Inferior parietal cortex (tissue), 1 donor: ENCODE data around the gene ZACN.
"Not testable (repeated sequence)": the region's sequence is repeated elsewhere in the genome, so short reads cannot be mapped to it uniquely, and the experiment has no call there.

Experiments
- DNase-seq: peaks from one replicate; pipeline ENCODE4 v3.0.0-alpha.2; 2016; ENCODE audit errors: extremely low spot score

The ZACN gene

DNA sequence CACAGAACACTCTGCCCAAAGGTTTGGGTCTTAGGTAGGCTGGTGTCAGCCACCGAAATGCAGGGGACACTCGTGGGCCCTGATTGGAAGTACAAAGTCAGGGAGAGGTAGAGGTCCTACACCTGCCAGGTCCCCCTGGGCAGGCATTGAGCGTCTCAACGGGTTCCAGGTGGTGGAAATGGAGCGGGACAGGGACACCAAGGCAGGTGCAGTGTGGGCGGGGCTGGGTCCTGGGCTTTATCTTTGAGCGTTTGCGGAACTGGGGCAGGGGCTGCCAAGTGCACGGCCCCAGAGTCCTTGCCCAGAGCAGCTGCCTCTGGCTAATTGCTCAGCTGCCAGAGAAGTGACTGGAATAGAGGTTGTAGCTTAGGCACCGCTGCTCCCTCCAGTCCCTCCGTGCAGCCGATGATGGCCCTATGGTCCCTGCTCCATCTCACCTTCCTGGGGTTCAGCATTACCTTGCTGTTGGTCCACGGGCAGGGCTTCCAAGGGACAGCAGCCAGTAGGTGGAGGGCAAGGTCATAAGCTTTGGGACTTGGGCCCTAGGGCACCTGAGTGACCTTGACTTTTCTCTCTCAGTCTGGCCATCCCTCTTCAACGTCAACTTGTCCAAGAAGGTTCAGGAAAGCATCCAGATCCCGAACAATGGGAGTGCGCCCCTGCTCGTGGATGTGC lies at the start of gene ZACN:
ZACN (plus strand) TSS at position 323 of the 675 bp plus-strand sequence; CDS start at position 406, 83 bp downstream.
- DNase-seq = no peak

DNA sequence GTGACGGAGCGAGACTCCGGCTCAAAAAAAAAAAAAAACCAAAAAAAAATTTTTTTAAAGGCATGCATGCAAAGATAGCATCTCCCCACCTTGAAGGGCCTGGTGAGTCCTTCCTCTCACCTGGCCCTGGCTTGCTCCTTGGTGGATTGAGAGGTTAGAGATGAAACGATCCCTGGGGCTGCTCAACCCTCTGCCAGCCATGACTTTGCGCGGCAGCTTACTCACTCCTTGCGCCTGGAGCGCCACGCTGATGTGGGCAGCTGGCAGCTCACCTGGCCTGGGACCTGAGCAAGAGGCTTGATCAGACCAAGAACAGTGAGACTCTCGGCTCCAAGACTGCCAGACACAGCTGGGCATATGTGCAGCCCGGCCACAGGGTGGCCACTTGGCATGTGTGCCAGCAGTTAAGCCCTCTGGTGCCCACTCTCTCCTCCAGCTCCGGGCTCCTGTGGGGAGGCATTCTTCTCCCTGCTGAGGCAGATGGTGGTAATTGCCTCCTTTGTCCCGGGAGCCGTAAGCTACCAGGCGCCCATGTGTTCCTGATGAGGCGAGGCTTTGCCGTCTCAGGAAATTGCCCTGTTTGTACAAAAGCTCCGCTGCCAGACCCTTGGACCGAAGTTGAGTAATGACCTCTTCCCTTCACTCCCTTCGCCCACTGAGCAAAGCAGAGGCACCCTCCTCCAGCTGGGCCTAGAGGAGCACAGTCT lies 46.8 kb upstream of the ZACN start:
- DNase-seq = no peak

- DNase-seq = no peak
These were observed 46.2 kb upstream of the ZACN start for GRCh38 chr17:76032780-76033108.

- DNase-seq = no peak
These were observed 45.8 kb upstream of the ZACN start for GRCh38 chr17:76033139-76033538.

- no peak for DNase-seq
These were observed 44.3 kb upstream of the ZACN start for GRCh38 chr17:76034428-76035350.

GRCh38 chr17:76036497-76037261 lies 42.3 kb upstream of the ZACN start:
- no peak for DNase-seq

- DNase-seq = no peak
These were observed 40.9 kb upstream of the ZACN start for GRCh38 chr17:76038050-76038449.

DNA sequence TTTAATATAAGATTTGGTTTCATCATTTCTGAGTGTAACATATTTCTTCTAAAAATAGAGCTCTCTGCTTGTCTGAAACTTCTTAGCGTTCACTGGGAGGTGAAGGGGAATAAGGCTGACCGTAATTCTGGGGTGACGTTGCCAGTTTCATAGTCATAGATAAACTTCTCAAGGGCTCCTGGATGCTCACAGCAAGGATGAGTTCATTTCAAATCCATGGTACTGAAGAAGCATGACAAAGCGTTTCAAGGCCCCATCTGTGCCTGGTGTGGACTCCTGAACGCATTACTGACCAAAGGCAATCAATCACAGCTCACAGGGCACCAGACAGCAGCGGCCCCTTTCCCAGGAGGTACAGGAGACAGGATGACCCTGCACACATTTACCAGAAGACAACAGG lies 39.9 kb upstream of the ZACN start:
- no peak for DNase-seq

DNA sequence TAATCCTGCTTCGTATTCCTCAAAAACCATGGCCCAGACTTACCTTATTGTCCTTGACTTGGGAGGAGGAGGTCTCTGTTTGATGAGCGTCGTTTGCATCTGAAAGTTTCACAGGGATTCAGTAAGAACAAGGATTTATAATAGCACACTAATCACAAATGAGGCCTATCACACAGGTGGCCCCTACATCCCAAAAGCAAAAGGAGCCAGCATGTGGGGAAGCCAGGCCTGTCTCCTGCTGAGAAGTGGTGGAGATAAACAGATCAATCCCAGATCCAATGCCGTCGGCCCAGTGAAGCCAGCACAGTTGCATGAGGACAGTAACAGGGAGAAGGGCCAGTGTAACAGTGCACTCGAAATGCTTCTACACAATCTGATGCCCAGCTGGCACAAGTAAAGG lies 38.6 kb upstream of the ZACN start:
- DNase-seq = no peak

- DNase-seq = not testable (repeated sequence)
These were observed 36.1 kb upstream of the ZACN start for GRCh38 chr17:76042868-76043267.

GRCh38 chr17:76044475-76045007 lies 34.4 kb upstream of the ZACN start:
- DNase-seq = not testable (repeated sequence)

DNA sequence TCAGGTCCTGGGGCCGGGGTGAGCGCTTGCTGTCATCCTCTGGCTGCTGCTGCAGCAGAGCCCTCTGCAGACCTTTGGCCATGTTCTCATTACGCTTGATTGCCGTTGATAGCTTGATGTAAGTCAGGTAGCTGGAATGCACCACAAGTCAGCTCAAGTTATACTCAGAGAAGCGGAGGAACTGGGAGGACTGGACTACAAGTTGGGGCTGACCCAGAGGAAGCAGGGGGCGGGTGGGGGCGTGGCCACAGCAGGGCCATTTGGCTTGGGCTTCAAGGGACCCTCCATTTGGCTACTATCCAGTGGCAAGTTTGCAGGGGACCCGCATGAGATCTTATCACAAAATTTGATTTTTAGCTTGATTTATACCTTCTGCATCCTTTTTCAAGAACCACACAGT lies 32.9 kb upstream of the ZACN start:
- DNase-seq = no peak

- DNase-seq = no peak
These were observed 30.9 kb upstream of the ZACN start for GRCh38 chr17:76048025-76048605.

DNA sequence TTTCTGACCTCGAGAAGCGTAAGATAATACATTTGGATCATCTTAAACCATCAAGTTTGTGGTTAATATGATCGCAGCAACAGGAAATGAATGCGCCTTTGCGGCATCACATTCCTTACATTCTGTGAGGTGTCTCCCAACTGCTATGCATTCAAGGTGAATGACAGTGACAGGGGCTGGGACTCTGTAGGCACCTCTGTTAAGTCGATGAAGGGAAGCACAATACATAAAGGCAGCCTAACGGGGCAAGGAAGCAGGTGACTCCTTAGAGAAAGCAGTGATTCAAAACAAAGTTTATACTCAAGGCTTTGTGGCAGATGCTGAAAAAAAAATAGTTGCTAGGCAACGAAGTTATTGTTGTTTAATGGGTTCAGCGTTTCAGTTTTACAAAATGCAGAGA lies 30.3 kb upstream of the ZACN start:
- no peak for DNase-seq

- no peak for DNase-seq
These were observed 29.7 kb upstream of the ZACN start for GRCh38 chr17:76049239-76049638.

DNA sequence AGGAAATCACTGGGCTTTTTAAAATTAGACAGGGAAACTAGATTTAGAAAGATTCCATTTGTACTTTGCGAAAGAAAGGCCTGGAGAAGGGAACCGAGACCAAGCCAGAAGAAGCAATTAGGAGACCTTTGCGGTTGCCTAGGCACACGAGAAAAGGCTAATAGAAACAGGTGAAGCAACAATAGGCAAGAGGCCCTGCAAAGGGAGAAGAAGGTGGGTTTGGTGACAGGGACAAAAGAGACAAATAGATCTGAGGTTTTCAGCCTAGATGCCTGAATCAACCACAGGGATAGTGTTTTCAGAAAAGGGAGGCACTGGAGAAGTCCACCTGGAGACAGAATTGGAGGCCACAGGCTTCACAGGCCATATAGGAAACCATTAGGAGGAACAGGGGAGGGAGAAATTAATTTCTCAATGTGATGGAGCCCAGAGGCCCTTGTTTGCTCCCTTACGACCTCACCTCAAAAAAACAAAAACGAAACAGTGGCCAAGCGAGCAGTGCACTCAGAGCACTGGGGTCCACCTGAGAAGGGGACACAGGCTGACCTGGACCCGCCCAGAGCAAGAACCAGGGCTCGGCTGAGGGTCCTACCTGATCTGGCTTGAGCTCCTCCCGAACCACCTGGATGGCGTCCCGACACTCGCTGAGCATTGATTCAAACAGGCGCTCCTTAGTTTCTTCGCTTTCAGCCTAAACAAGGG lies 29.0 kb upstream of the ZACN start:
- no peak for DNase-seq

GRCh38 chr17:76050538-76051467 lies 28.2 kb upstream of the ZACN start:
- no peak for DNase-seq

DNA sequence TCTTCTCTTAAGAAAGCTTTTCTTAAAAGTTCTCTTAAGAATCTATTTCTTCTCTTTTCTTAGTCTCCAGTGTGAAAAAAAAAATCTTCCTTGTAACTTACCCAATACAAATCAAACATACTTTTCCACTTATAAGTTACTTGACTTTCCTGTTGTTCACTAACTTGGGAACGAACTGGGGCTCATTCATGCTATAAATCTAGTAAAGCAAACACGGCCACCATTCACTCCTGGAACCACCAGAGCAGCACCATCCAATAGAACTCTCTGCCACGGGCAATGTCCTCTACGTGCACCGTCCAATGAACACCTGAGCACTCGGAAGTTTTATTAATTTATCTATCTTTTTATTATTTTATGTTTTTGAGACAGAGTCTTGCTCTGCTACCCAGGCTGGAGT lies 27.4 kb upstream of the ZACN start:
- DNase-seq = no peak
